HL-60 (cell line): ENCODE results near the gene ZBTB12.

Source experiments
- DNase-seq, 2 experiments: peaks; one replicate each; pipeline ENCODE4 v3.0.0-alpha.2; 2010 to 2020; ENCODE audit warnings: low read depth in 1 of 2, low spot score in 1 of 2
- H3K27ac ChIP-seq: fragments of 250-450 bp; sonication (Bioruptor Pico); replicated peaks from 2 replicates; pipeline ENCODE4 v1.5.1; 2020; ENCODE audit warnings: mild to moderate bottlenecking, moderate library complexity
- H3K27me3 ChIP-seq: fragments of 250-450 bp; sonication (Bioruptor Pico); 2 replicates; pipeline ENCODE4 v1.5.1; 2021; ENCODE audit warnings: mild to moderate bottlenecking, moderate library complexity; ENCODE audit not compliant: insufficient read depth, poor library complexity, severe bottlenecking
- H3K4me3 ChIP-seq: replicated peaks from 2 replicates; pipeline ENCODE4 v1.5.1; 2011; ENCODE audit warnings: mild to moderate bottlenecking, control low read depth, low read length; ENCODE audit not compliant: insufficient read depth
- GABPA ChIP-seq: IDR thresholded peaks from 2 replicates; pipeline ENCODE4 v1.6.1; 2012; ENCODE audit warnings: low read depth
- POLR2AphosphoS5 ChIP-seq: IDR thresholded peaks from 2 replicates; pipeline ENCODE4 v1.6.1; 2012; ENCODE audit warnings: low read depth
- SPI1 ChIP-seq: IDR thresholded peaks from 2 replicates; pipeline ENCODE4 v1.6.1; 2012; ENCODE audit warnings: low read depth, mild to moderate bottlenecking, borderline replicate concordance
- TF ChIP-seq, protein P1 (sequence below): IDR thresholded peaks from 2 replicates; pipeline ENCODE4 v1.6.1; 2012; ENCODE audit warnings: low read depth; ENCODE audit not compliant: insufficient replicate concordance
- TF ChIP-seq, protein P2 (sequence below): IDR thresholded peaks from one replicate; pipeline ENCODE4 v1.5.1; 2011; ENCODE audit warnings: low read length, control low read depth, inconsistent platforms; ENCODE audit not compliant: insufficient read depth

Gene ZBTB12

DNA sequence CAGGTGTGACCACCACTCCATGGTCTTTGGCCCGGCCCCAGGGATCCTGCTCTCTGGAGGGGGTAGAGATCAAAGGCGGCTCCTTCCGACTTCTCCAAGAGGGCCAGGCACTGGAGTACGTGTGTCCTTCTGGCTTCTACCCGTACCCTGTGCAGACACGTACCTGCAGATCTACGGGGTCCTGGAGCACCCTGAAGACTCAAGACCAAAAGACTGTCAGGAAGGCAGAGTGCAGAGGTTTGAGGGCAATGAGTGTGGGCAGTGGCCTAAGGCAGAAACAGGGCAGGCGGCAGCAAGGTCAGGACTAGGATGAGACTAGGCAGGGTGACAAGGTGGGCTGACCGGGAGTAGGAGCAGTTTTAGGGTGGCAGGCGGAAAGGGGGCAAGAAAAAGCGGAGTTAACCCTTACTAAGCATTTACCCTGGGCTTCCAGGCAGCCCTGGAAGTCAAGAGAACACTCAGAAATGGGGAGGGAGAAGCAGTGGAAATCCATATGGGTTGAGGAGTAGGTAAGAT lies 44.5 kb upstream of the ZBTB12 start:
- TF ChIP-seq POLR2AphosphoS5 (no peak), GABPA (no peak), SPI1 (no peak)
- TF ChIP-seq, protein P1, sequence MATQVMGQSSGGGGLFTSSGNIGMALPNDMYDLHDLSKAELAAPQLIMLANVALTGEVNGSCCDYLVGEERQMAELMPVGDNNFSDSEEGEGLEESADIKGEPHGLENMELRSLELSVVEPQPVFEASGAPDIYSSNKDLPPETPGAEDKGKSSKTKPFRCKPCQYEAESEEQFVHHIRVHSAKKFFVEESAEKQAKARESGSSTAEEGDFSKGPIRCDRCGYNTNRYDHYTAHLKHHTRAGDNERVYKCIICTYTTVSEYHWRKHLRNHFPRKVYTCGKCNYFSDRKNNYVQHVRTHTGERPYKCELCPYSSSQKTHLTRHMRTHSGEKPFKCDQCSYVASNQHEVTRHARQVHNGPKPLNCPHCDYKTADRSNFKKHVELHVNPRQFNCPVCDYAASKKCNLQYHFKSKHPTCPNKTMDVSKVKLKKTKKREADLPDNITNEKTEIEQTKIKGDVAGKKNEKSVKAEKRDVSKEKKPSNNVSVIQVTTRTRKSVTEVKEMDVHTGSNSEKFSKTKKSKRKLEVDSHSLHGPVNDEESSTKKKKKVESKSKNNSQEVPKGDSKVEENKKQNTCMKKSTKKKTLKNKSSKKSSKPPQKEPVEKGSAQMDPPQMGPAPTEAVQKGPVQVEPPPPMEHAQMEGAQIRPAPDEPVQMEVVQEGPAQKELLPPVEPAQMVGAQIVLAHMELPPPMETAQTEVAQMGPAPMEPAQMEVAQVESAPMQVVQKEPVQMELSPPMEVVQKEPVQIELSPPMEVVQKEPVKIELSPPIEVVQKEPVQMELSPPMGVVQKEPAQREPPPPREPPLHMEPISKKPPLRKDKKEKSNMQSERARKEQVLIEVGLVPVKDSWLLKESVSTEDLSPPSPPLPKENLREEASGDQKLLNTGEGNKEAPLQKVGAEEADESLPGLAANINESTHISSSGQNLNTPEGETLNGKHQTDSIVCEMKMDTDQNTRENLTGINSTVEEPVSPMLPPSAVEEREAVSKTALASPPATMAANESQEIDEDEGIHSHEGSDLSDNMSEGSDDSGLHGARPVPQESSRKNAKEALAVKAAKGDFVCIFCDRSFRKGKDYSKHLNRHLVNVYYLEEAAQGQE: no peak
- TF ChIP-seq, protein P2, sequence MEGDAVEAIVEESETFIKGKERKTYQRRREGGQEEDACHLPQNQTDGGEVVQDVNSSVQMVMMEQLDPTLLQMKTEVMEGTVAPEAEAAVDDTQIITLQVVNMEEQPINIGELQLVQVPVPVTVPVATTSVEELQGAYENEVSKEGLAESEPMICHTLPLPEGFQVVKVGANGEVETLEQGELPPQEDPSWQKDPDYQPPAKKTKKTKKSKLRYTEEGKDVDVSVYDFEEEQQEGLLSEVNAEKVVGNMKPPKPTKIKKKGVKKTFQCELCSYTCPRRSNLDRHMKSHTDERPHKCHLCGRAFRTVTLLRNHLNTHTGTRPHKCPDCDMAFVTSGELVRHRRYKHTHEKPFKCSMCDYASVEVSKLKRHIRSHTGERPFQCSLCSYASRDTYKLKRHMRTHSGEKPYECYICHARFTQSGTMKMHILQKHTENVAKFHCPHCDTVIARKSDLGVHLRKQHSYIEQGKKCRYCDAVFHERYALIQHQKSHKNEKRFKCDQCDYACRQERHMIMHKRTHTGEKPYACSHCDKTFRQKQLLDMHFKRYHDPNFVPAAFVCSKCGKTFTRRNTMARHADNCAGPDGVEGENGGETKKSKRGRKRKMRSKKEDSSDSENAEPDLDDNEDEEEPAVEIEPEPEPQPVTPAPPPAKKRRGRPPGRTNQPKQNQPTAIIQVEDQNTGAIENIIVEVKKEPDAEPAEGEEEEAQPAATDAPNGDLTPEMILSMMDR: no peak
- Histone ChIP-seq H3K27ac (no peak overlapping the region), H3K4me3 (no peak overlapping the region), H3K27me3 (peaks cover 4% of the 10 kb centered on the region)
- DNase-seq: no peak

DNA sequence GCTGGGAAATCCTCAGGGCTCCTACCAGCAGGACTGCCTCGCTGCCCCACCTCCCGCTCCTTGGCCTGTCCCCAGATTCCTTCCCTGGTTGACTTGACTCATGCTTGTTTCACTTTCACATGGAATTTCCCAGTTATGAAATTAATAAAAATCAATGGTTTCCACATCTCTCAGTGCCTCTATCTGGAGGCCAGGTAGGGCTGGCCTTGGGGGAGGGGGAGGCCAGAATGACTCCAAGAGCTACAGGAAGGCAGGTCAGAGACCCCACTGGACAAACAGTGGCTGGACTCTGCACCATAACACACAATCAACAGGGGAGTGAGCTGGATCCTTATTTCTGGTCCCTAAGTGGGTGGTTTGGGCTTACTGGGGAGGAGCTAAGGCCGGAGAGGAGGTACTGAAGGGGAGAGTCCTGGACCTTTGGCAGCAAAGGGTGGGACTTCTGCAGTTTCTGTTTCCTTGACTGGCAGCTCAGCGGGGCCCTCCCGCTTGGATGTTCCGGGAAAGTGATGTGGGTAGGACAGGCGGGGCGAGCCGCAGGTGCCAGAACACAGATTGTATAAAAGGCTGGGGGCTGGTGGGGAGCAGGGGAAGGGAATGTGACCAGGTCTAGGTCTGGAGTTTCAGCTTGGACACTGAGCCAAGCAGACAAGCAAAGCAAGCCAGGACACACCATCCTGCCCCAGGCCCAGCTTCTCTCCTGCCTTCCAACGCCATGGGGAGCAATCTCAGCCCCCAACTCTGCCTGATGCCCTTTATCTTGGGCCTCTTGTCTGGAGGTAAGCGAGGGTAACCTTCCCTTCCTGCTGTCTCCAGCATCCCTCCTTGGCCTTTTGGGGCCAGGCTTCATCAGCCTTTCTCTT lies 43.9 kb upstream of the ZBTB12 start, which contains the start of gene CFB:
TSS of gene CFB (plus strand) at position 589 of the 863 bp plus-strand sequence. CDS start at position 716, 127 bp downstream.
- Histone ChIP-seq H3K27me3 (peaks cover 4% of the 10 kb centered on the region), H3K4me3 (no peak within 1 kb of the TSS), H3K27ac (no peak within 1 kb of the TSS)
- TF ChIP-seq, protein P2: no peak
- TF ChIP-seq POLR2AphosphoS5 (no peak), GABPA (no peak), SPI1 (no peak)
- TF ChIP-seq, protein P1: no peak
- no peak for DNase-seq

DNA sequence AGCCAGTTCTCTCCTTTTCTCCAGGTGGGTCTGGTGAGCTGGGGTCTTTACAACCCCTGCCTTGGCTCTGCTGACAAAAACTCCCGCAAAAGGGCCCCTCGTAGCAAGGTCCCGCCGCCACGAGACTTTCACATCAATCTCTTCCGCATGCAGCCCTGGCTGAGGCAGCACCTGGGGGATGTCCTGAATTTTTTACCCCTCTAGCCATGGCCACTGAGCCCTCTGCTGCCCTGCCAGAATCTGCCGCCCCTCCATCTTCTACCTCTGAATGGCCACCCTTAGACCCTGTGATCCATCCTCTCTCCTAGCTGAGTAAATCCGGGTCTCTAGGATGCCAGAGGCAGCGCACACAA lies 43.2 kb upstream of the ZBTB12 start:
- no peak for DNase-seq
- no peak overlapping the region for H3K27ac ChIP-seq
- peaks cover 4% of the 10 kb centered on the region for H3K27me3 ChIP-seq
- TF ChIP-seq, protein P2: no peak
- TF ChIP-seq GABPA (no peak), SPI1 (no peak), POLR2AphosphoS5 (no peak)
- TF ChIP-seq, protein P1: no peak
- no peak overlapping the region for H3K4me3 ChIP-seq
